ENCODE results near the gene RBBP7.
"Not testable (repeated sequence)": the region's sequence is repeated elsewhere in the genome, so short reads cannot be mapped to it uniquely, and the experiment has no call there.

Gene RBBP7

DNA sequence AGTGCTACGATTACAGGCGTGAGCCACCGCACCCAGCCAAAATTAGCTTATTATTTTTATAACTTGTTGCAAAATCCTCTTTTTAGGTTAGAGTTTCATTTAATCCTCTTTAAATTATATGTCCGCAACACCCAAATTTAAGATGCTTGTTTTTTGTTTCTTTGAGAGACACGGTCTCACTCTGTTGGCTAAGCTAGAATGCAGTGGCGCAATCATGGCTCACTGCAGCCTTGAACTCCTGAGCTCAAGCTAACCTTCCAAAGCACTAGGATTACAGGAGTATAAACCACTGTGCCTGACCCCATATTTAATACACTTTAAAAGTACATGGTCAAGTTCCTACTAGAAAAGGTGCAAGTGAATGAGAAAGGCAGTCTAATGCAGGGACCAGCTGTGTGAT lies 2.2 kb downstream of the RBBP7 start:
- no peak for DNase-seq (ENCODE audit: low read depth in 2 of 2)

- DNase-seq (ENCODE audit: low read depth in 2 of 2), result no peak
Observed at GRCh38 chrX:16862829-16863228, 7.3 kb downstream of the RBBP7 start.

- no peak for DNase-seq (ENCODE audit: low read depth in 2 of 2)
Observed at GRCh38 chrX:16856744-16857143, 13.4 kb downstream of the RBBP7 start.

DNA sequence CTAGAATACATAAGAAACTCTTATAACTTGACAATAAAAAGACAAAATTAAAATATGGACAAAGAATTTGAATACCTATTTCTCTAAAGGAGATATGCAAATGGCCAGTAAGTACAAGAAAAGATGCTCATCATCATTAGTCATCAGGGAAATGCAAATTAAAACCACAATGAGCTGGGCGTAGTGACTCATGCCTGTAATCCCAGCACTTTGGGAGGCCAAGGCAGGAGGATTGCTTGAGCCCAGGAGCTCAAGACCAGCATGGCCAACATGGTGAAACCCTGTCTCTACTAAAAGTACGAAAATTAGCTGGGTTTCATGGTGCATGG lies 14.1 kb downstream of the RBBP7 start:
- not testable (repeated sequence) for DNase-seq (ENCODE audit: low read depth in 2 of 2)

- no peak for DNase-seq (ENCODE audit: low read depth in 2 of 2)
Observed at GRCh38 chrX:16855363-16856075, 14.6 kb downstream of the RBBP7 start.

DNA sequence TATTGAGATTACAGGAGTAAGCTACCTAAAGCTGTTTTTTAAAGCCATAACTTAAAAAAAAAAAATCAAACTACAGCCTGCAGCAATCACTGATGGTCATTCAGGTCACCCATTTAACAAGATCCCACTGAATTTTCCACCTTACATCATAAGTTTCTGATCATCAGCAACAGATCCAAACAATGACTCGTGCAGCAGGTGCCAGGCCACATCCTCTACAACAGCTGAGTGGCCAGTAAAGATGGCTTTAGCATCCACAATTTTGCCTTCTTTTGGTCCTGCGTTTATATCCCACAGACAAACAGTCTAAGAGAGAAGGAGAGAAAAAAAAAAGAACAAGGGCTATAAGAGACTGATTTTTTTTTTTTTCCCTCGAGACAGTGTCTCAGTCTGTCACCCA lies 16.6 kb downstream of the RBBP7 start:
- DNase-seq (ENCODE audit: low read depth in 2 of 2), result no peak

DNA sequence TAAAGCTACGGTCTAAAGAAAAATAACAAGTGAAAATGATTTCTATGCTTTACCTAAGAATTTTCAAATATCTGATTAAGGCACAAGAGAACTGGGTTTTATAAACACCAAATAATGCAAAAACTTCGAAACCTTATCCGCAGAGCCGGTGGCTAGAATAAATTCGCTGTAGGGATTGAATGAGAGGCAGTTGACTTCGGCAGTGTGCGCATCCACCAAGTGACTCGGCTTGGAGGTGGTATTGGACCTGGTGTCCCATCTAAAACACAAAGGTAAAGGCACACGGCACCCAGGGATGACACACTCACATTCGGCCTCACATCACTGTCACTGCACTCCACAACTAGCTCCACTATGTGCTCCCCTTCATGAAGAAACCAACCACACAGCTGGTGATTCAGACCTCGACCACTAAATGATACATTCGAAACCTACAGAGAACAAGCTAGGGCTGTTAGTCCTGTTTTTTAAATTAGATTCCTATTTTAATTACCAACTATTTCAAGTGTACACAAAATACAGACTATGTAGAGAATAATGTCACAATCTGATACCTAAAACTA lies 17.5 kb downstream of the RBBP7 start:
- DNase-seq (ENCODE audit: low read depth in 2 of 2), result no peak

- DNase-seq (ENCODE audit: low read depth in 2 of 2), result no peak
Observed at GRCh38 chrX:16851827-16852226, 18.3 kb downstream of the RBBP7 start.

DNA sequence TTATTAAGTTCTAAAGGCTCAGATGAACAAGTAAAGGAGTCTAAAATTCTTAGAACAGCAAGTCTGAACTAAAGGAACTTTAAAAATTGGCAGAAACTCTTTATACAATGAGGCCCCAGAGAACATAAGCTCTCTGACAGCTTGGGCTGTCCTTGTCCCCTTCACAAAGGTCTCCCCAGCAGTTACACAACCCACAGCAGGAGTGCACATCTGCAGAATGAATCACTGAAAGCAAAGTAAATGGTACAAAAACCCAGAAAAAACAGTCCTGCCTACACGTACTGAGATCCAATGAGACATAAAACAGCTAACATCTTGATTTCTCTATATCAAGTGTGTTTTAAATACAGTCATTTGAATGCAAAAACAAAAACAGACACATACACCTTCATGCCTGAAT lies 18.7 kb downstream of the RBBP7 start:
- DNase-seq (ENCODE audit: low read depth in 2 of 2), result no peak

GRCh38 chrX:16848541-16848940 lies 21.6 kb downstream of the RBBP7 start:
- no peak for DNase-seq (ENCODE audit: low read depth in 2 of 2)

DNA sequence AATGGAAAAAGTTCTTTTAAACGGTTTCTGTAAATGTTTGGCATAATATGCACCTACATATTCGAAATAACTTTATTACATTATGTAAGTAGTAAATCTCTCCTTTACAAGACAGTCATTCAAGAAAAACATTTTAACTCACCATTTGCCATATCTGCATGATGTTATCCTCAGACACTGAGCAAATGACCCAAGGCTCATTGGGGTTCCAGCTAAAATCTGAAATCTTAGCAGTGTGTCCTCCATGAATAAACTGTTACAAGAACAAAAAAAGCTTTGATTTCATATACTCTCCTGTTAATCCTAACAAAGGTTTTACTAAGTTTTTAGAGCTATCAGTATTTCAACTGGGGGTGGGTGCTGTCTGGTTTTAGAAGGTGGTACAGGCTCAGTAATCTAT lies 24.5 kb downstream of the RBBP7 start:
- DNase-seq (ENCODE audit: low read depth in 2 of 2), result no peak

DNA sequence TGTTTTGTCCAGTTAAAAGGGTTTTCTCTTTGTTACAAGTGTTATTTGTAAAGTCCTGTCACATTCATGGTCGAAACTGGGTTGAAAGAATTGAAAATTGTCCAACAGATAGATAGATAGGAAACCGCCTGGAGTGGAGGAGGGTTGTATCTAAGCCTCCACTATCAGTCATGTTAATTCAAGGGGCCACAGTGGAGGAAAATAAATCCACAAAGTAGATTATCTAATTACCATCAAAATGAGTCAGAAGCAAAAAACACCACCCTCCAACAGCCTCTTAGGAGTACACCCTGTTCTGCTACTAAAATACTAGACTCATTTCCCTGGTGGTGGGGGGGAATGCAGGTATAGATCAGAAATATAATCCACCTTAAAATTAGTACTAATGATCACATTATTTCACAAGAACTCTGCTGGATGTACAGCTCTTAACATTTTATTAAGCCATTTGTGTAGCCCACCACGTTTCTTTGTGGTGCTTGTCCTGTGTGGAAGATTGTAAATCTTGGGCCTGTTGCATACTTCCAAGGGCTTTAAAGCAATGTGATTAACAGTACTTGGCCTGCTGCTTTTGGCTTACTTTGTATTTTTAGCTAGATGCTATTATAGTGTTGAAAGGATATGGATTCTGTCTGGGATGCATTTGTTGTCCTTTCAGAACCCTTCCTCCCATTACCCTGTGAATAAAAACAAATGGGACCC lies 26.8 kb downstream of the RBBP7 start:
- DNase-seq (ENCODE audit: low read depth in 2 of 2), result no peak

- DNase-seq (ENCODE audit: low read depth in 2 of 2), result no peak
Observed at GRCh38 chrX:16842684-16843083, 27.5 kb downstream of the RBBP7 start.

GRCh38 chrX:16839852-16840460 lies 30.2 kb downstream of the RBBP7 start:
- no peak for DNase-seq (ENCODE audit: low read depth in 2 of 2)

- no peak for DNase-seq (ENCODE audit: low read depth in 2 of 2)
Observed at GRCh38 chrX:16839219-16839851, 30.8 kb downstream of the RBBP7 start.

- no peak for DNase-seq (ENCODE audit: low read depth in 2 of 2)
Observed at GRCh38 chrX:16838202-16839066, 31.7 kb downstream of the RBBP7 start.

GRCh38 chrX:16836371-16836770 lies 33.8 kb downstream of the RBBP7 start:
- no peak for DNase-seq (ENCODE audit: low read depth in 2 of 2)

GRCh38 chrX:16834806-16835205 lies 35.4 kb downstream of the RBBP7 start:
- DNase-seq (ENCODE audit: low read depth in 2 of 2), result no peak

GRCh38 chrX:16832301-16832700 lies 37.9 kb downstream of the RBBP7 start:
- no peak for DNase-seq (ENCODE audit: low read depth in 2 of 2)

DNA sequence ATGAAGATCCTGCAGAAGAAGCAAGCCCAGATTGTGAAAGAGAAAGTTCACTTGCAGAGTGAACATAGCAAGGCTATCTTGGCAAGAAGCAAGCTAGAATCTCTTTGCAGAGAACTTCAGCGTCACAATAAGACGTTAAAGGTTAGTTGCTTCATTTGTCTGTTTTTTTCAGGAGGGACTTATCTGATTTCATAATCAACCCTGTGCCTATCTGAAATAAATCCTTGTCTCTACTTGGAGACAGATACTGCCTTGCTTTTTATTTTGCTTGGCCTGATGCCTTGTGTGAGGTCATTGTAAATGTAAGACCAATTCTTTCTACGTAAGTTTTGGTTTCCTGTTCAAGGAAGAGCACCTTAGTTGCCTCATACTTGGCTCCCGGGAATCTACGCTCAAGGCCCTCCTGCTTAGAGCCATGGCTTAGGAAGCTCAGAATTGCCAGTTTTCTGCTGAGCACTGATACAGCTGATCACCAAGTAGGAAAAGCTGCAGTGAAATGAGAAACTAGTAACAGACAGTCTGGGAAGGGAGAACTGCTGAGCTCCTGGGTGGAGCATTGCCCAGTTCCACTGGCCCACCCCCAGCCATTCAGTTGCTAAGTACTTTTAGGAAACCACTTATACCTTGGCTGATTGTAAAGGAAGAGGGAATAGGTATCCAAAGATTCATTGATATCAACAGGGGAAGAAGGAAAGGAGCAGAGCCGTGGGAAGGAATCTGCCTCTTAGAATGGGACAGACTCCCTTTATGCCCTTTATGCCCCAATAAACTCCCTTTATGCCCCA lies 41.8 kb downstream of the RBBP7 start:
- no peak for DNase-seq (ENCODE audit: low read depth in 2 of 2)

GRCh38 chrX:16827225-16827624 lies 42.9 kb downstream of the RBBP7 start:
- DNase-seq (ENCODE audit: low read depth in 2 of 2), result no peak

Measured in fibroblast of skin of left biceps (primary cell).